ENCODE measurements around the gene GNAT1. TPM values are rescaled to one million over a fixed set of nuclear protein-coding genes. Genes with fewer than 3 reads are reported as not detected.
A peak's percentile ranks its signal among the peaks of the same experiment; 100 is the strongest.

Gene GNAT1
- polyA plus RNA-seq, 2 of the 4 experiments (the other 2 are of a cell fraction), result not detected

DNA sequence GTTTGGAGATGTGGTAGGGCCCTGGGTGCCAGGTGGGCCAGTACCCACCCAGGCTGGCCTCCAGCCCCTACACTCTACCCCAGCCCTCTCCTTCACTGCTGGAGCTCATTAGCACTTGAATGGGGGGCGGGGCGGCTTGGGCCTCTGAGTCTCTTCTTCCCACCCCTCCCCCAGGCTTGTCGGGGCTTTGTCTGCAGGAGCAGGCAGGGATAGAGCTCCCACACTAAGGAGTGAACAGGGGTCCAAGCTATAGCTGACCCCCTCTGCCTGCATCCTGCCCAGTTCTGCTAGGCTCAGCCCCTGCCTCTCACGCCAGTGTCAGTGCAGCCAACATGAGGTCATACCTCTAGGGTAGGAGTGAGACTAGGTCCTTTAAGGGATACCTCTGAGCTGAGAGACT is 49.8 kb downstream of the GNAT1 start:
- no peak for ATAC-seq
- no peak for TF ChIP-seq PHF8 (IDR thresholded peaks at IDR 0.05; ENCODE audit: borderline replicate concordance, low read depth)
- Histone ChIP-seq H3K9me3 (no peaks in the 10 kb centered on the region), H3K4me2 (no peak overlapping the region), H3K27ac (no peak overlapping the region), H3K4me3 (no peak overlapping the region), H3K4me1 (peaks cover 32% of the 10 kb centered on the region)
- WGBS (ENCODE audit: missing lambda C conversion rate), result 100% methylated on average over 2 of the region's 4 CpGs
- no peak for FAIRE-seq
- POLR2A ChIA-PET, result no interaction called here
- no peak for DNase-seq (ENCODE audit: low read depth in 1 of 2, low spot score in 1 of 2)
- CTCF ChIA-PET, result interaction anchor here (1.2 to 7.8 kb wide), 5 partner anchors 9 to 47 kb away, joined by 4 to 55 read pairs (median 5); no protein-coding TSS in a partner anchor

DNA sequence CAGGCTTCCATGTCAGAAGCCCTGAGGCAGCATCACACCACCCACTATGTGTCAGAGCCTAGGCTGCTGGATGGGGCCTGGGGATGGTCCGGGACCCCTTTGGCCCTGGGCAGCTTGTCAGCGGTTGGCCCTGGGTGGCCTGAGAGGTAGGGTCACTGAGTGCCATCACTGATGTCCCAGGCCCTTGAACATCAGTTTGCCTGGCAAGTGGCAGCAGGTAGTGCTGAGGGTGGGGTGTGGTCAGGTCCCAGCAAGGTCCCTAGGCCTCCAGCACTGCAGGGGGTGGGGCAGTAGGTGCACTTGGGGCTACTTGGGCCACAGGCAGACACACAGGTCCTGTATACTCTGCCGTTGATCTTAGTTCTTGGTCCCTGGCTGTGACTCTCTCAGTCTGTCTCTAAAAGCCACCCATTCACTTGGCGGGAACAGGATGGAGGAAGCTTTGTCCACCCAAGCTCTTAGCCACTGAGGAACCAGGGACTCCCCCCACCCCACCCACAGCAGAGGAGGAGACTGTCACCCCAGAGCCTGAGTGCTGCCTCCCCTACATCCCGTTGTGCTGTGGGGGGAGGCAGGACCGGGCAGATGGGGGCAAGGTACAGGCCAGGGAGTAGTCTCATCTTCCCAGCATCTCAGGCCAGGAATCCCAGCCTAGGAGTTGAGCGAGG is 50.4 kb downstream of the GNAT1 start:
- ATAC-seq, result no peak
- TF ChIP-seq CTCF (IDR thresholded peaks at IDR 0.05), result no peak
- Histone ChIP-seq H3K4me3 (no peak overlapping the region), H3K9me3 (no peaks in the 10 kb centered on the region), H3K4me2 (no peak overlapping the region), H3K27ac (no peak overlapping the region), H3K4me1 (peaks cover 35% of the 10 kb centered on the region)
- FAIRE-seq, result no peak
- DNase-seq (ENCODE audit: low read depth in 1 of 2, low spot score in 1 of 2), result no peak
- ChIA-PET POLR2A (no interaction called here), CTCF (interaction anchor here (1.6 to 7.8 kb wide), 4 partner anchors 8 to 47 kb away, joined by 4 to 55 read pairs (median 16); no protein-coding TSS in a partner anchor)
- 93% methylated on average over 3 of the region's 7 CpGs for WGBS (ENCODE audit: missing lambda C conversion rate)

DNA sequence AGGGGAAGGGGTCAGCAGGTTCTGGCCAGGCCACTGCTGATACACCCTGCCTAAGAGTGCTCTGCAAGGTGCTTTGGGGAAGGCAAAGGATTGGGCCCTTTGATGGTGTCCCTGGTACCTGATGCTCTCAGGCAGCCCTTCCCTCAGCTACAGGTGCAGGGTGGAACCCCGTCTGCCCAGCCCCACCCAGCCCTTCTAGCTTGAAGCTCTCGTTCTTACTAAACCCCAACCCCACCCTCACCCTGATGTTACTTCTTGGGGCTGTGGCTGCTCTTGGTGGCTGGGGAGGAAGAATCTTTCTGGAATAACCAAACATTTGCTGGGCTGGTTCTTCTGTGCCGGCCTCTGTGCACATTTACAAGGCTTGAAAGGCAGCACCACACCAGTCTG is 51.0 kb downstream of the GNAT1 start:
- no peak overlapping the region for H3K4me2 ChIP-seq
- CTCF ChIA-PET, result interaction anchor here (1.2 to 7.8 kb wide), 4 partner anchors 12 to 48 kb away, joined by 3 to 55 read pairs (median 16); no protein-coding TSS in a partner anchor

More for the DNA sequence above, 51.0 kb downstream of the GNAT1 start:
- POLR2A ChIA-PET, result no interaction called here
- peak overlapping the region in 1 of 2 experiments; percentile 40; a peak in 2 of 6 replicates for H3K27ac ChIP-seq
- FAIRE-seq (no peak), ATAC-seq (no peak), DNase-seq (ENCODE audit: low read depth in 1 of 2, low spot score in 1 of 2) (no peak)
- no peaks in the 10 kb centered on the region for H3K9me3 ChIP-seq
- no peak for TF ChIP-seq CHD4 (IDR thresholded peaks at IDR 0.05; ENCODE audit: borderline replicate concordance)
- no peak for TF ChIP-seq RAD21 (conservative IDR thresholded peaks at IDR 0.05 in 1 of 2, IDR thresholded peaks at IDR 0.05 in 1 of 2)
- TF ChIP-seq CBX2 (IDR thresholded peaks at IDR 0.05; ENCODE audit: borderline replicate concordance, low read depth), result no peak
- TF ChIP-seq PBX3 (IDR thresholded peaks at IDR 0.05), result no peak
- TF ChIP-seq, protein P1, sequence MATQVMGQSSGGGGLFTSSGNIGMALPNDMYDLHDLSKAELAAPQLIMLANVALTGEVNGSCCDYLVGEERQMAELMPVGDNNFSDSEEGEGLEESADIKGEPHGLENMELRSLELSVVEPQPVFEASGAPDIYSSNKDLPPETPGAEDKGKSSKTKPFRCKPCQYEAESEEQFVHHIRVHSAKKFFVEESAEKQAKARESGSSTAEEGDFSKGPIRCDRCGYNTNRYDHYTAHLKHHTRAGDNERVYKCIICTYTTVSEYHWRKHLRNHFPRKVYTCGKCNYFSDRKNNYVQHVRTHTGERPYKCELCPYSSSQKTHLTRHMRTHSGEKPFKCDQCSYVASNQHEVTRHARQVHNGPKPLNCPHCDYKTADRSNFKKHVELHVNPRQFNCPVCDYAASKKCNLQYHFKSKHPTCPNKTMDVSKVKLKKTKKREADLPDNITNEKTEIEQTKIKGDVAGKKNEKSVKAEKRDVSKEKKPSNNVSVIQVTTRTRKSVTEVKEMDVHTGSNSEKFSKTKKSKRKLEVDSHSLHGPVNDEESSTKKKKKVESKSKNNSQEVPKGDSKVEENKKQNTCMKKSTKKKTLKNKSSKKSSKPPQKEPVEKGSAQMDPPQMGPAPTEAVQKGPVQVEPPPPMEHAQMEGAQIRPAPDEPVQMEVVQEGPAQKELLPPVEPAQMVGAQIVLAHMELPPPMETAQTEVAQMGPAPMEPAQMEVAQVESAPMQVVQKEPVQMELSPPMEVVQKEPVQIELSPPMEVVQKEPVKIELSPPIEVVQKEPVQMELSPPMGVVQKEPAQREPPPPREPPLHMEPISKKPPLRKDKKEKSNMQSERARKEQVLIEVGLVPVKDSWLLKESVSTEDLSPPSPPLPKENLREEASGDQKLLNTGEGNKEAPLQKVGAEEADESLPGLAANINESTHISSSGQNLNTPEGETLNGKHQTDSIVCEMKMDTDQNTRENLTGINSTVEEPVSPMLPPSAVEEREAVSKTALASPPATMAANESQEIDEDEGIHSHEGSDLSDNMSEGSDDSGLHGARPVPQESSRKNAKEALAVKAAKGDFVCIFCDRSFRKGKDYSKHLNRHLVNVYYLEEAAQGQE (IDR thresholded peaks at IDR 0.05), result no peak
- TF ChIP-seq NR3C1 (IDR thresholded peaks at IDR 0.05), result no peak
- no peak for TF ChIP-seq CEBPB (IDR thresholded peaks at IDR 0.05)
- no peak for TF ChIP-seq HOXB5 (CRISPR knock-in tag; IDR thresholded peaks at IDR 0.05)
- TF ChIP-seq, protein P2, sequence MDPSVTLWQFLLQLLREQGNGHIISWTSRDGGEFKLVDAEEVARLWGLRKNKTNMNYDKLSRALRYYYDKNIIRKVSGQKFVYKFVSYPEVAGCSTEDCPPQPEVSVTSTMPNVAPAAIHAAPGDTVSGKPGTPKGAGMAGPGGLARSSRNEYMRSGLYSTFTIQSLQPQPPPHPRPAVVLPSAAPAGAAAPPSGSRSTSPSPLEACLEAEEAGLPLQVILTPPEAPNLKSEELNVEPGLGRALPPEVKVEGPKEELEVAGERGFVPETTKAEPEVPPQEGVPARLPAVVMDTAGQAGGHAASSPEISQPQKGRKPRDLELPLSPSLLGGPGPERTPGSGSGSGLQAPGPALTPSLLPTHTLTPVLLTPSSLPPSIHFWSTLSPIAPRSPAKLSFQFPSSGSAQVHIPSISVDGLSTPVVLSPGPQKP (IDR thresholded peaks at IDR 0.05; ENCODE audit: low read depth, low read length), result no peak
- TF ChIP-seq KDM1A (IDR thresholded peaks at IDR 0.05; ENCODE audit: low read depth), result no peak
- no peak for TF ChIP-seq TFCP2L1 (CRISPR knock-in tag; IDR thresholded peaks at IDR 0.05)
- no peak for TF ChIP-seq HDAC2 (IDR thresholded peaks at IDR 0.05)
- no peak for TF ChIP-seq EHMT2 (IDR thresholded peaks at IDR 0.05; ENCODE audit: low read depth)
- TF ChIP-seq HES2 (IDR thresholded peaks at IDR 0.05), result no peak
- TF ChIP-seq EP300 (IDR thresholded peaks at IDR 0.05), result no peak
- no peak for TF ChIP-seq GATA3 (IDR thresholded peaks at IDR 0.05; ENCODE audit: borderline replicate concordance)
- no peak for TF ChIP-seq POLR2A (IDR thresholded peaks at IDR 0.05; ENCODE audit: low read length)
- TF ChIP-seq NFE2L2 (conservative IDR thresholded peaks at IDR 0.05; ENCODE audit: low read length), result no peak
- peaks cover 35% of the 10 kb centered on the region for H3K4me1 ChIP-seq
- H3K4me3 ChIP-seq, result no peak overlapping the region
- WGBS (ENCODE audit: missing lambda C conversion rate), result 77% methylated on average over 3 of the region's 3 CpGs
